Testis (tissue), 3 donors: ENCODE measurements around the gene SERPIND1. TPM values are rescaled to one million over a fixed set of nuclear protein-coding genes. Genes with fewer than 3 reads are reported as not detected.

ENCODE experiments used
- DNase-seq: peaks from one replicate; pipeline ENCODE4 v3.0.0-alpha.2; 2019
- H3K27ac ChIP-seq, 2 donors: fragments of 200-600 bp; sonication (generic); one replicate each; pipeline ENCODE4 v1.5.1; 2019
- H3K27me3 ChIP-seq: fragments of 200-600 bp; sonication (generic); one replicate; pipeline ENCODE4 v1.5.1; 2019
- H3K36me3 ChIP-seq: fragments of 200-600 bp; sonication (generic); one replicate; pipeline ENCODE4 v1.5.1; 2017; ENCODE audit warnings: low read depth; ENCODE audit errors: missing control alignments
- H3K4me1 ChIP-seq: fragments of 200-600 bp; sonication (generic); one replicate; pipeline ENCODE4 v1.5.1; 2019
- H3K4me3 ChIP-seq, 2 donors: fragments of 200-600 bp; sonication (generic); one replicate each; pipeline ENCODE4 v1.5.1; 2017 to 2019
- H3K9me3 ChIP-seq: fragments of 200-600 bp; sonication (generic); one replicate; pipeline ENCODE4 v1.5.1; 2017
- POLR2A ChIP-seq: fragments of 450-650 bp; IDR thresholded peaks from one replicate; pipeline ENCODE4 v1.6.1; 2017; ENCODE audit warnings: antibody characterized with exemption, mild to moderate bottlenecking, moderate library complexity
- WGBS, 2 donors: methylation state at CpG; one replicate each; pipeline ENCODE4 v1.1.5; 2018; 5-methylcytosine and 5-hydroxymethylcytosine counted together
- intact Hi-C: fragments of 100-400 bp; cut with DNase I; formaldehyde crosslinking; loops from one replicate; pipeline ENCODE4 v1.15.1; 2023; ENCODE audit warnings: low total_unique reads
- polyA plus RNA-seq: library from polyadenylated mRNA; stranded (reverse); fragments of 350-450 nt; fragmentation: Illumina TruSeq; extraction: RNeasy Lipid Tissue Mini Kit (QIAGEN cat#74804); gene quantifications from one replicate; pipeline ENCODE4 v1.2.3, GENCODE V29; 2014; ENCODE audit warnings: low read depth, low replicate concordance; ENCODE audit not compliant: insufficient read depth
- total RNA-seq, 2 donors: library from RNA; depleted of rRNA; stranded (reverse); fragments of >200 nt; gene quantifications; one replicate each; pipeline ENCODE4 v1.2.3, GENCODE V29; 2016
- TF ChIP-seq, protein P1 (sequence below), 3 experiments: fragments of 450-650 bp in 2 of 3; fragments of 200-600 bp in 1 of 3; sonication (generic) in 1 of 3; IDR thresholded peaks; one replicate each; pipeline ENCODE4 v1.5.1; 2016 to 2019; ENCODE audit warnings: antibody characterized with exemption in 3 of 3, mild to moderate bottlenecking in 2 of 3, moderate library complexity in 1 of 3

Gene SERPIND1
- total and polyA plus RNA-seq, 3 donors from 2014 or later = 0.16 to 0.78 (median 0.25) TPM

DNA sequence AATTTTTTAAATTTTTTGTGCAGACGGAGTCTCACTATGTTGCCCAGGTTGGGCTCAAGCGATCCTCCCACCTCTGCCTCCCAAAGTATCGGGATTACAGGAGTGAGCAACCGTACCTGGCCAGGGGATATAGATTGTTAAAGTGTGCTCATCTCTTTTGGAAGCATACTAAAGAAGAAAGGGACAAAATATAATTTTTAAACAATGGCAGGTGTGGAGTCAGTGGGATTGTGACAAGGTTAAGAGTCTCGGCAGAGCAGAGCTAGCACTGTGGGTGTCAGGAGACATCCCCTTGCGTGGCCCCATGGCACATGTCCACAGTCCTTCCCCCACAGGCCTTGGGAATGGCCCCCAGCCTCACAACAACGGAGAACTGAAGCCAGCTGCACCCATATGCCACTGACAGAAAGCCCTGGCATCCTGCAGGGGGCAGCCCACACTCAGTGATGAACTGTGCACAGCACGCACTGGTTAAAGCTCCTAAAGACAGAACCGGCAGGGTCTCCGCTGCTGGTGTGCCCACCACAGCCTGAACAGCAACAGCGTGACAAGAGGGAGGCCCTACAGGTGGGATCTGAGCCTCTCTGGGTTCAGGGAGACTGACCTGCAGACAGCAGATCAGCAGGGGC lies 29.9 kb downstream of the SERPIND1 start:
- H3K9me3 ChIP-seq = no peaks in the 10 kb centered on the region
- H3K27ac ChIP-seq = no peak overlapping the region
- no peaks in the 10 kb centered on the region for H3K4me1 ChIP-seq
- H3K36me3 ChIP-seq = no peaks in the 10 kb centered on the region
- TF ChIP-seq, protein P1, sequence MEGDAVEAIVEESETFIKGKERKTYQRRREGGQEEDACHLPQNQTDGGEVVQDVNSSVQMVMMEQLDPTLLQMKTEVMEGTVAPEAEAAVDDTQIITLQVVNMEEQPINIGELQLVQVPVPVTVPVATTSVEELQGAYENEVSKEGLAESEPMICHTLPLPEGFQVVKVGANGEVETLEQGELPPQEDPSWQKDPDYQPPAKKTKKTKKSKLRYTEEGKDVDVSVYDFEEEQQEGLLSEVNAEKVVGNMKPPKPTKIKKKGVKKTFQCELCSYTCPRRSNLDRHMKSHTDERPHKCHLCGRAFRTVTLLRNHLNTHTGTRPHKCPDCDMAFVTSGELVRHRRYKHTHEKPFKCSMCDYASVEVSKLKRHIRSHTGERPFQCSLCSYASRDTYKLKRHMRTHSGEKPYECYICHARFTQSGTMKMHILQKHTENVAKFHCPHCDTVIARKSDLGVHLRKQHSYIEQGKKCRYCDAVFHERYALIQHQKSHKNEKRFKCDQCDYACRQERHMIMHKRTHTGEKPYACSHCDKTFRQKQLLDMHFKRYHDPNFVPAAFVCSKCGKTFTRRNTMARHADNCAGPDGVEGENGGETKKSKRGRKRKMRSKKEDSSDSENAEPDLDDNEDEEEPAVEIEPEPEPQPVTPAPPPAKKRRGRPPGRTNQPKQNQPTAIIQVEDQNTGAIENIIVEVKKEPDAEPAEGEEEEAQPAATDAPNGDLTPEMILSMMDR (IDR thresholded peaks at IDR 0.05) = peak in 2 of 3 experiments; percentile 14 to 39
- TF ChIP-seq POLR2A = no peak
- no peak overlapping the region for H3K4me3 ChIP-seq
- DNase-seq = peak; percentile 60
- 71 to 81% methylated on average over 7 to 11 of the region's 11 CpGs for WGBS, 2 donors
- intact Hi-C loops = no loop called here
- no peaks in the 10 kb centered on the region for H3K27me3 ChIP-seq

DNA sequence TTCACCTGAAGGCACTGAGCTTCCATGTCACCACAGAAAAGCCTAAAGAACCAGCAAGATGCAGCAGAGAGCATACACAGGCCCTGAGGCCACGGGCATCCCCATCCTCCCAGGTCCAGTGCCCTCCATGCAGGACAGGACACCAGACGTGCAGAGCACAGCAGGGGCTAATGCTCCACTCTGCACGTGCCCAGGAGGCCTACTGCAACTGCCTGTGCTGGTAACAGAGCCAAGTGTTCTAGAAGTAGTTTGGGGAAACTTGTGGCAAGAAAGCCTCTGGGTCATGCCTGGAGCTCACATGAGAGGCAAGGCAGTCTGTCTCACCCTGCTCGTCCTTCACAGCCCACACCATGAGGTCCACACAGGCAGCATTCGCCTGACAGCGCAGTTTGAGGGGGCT lies 30.7 kb downstream of the SERPIND1 start:
- no peak for DNase-seq
- no peak overlapping the region for H3K27ac ChIP-seq
- 84 to 91% methylated on average over 3 to 6 of the region's 6 CpGs for WGBS, 2 donors
- intact Hi-C loops = no loop called here
- H3K27me3 ChIP-seq = no peaks in the 10 kb centered on the region
- TF ChIP-seq POLR2A = no peak
- TF ChIP-seq, protein P1 (IDR thresholded peaks at IDR 0.05) = no peak
- peaks cover 3% of the 10 kb centered on the region for H3K36me3 ChIP-seq
- no peaks in the 10 kb centered on the region for H3K4me1 ChIP-seq
- H3K9me3 ChIP-seq = no peaks in the 10 kb centered on the region
- H3K4me3 ChIP-seq = no peak overlapping the region

DNA sequence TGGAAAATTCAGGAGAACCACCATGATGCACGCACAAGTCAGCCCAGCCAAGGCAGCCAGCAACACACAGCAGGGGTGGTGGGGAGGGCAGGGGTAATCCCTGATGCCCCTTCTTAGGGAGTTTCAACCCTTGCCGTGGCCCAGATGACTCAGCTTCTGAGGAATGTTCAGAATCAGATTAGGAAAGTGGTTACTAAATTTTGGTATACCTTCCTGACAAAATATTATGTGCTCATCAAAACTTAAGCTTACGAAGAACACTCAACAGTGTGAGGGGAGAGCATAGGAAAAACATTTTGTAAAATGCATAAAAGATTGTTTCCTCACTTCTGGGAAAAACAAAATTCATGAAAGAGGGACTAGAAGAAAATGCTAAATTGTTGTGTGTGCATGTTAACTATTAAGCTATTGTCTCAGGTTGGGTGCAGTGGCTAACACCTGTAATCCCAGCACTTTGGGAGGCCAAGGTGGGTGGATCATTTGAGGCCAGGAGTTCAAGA lies 32.1 kb downstream of the SERPIND1 start:
- DNase-seq = no peak
- H3K4me1 ChIP-seq = no peaks in the 10 kb centered on the region
- no peaks in the 10 kb centered on the region for H3K9me3 ChIP-seq
- intact Hi-C loops = no loop called here
- TF ChIP-seq POLR2A = no peak
- TF ChIP-seq, protein P1 (IDR thresholded peaks at IDR 0.05) = no peak
- 76 to 88% methylated on average over 3 of the region's 3 CpGs for WGBS, 2 donors
- H3K36me3 ChIP-seq = peaks cover 3% of the 10 kb centered on the region
- H3K27ac ChIP-seq = no peak overlapping the region
- no peaks in the 10 kb centered on the region for H3K27me3 ChIP-seq
- no peak overlapping the region for H3K4me3 ChIP-seq

DNA sequence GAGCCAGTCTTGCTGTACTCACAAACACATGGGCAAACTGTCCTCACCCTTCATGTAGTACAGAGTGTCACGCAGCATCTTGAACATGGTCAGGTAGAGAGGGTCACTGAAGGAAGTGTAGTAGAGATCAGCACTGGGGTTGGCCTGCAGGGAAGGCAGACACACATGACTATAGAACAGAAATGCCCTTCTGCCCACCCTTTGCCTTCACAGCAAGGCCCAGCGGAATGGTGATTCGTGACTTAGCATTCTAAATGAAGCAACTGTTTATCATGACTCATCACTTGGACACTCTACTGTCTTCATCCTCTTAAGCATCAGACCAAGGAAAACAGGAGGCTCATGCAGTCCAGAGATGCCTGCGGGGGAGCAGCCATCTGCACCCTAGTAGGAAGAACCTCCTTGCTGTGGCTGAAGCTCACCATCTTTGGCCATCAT lies 33.4 kb downstream of the SERPIND1 start:
- no peak for DNase-seq
- H3K9me3 ChIP-seq = no peaks in the 10 kb centered on the region
- H3K27me3 ChIP-seq = no peaks in the 10 kb centered on the region
- intact Hi-C loops = no loop called here
- H3K4me3 ChIP-seq = no peak overlapping the region
- no peaks in the 10 kb centered on the region for H3K4me1 ChIP-seq
- WGBS, 2 donors = 91 to 96% methylated on average over 4 of the region's 4 CpGs
- H3K27ac ChIP-seq = no peak overlapping the region
- H3K36me3 ChIP-seq = peaks cover 3% of the 10 kb centered on the region
- TF ChIP-seq, protein P1 (IDR thresholded peaks at IDR 0.05) = no peak

DNA sequence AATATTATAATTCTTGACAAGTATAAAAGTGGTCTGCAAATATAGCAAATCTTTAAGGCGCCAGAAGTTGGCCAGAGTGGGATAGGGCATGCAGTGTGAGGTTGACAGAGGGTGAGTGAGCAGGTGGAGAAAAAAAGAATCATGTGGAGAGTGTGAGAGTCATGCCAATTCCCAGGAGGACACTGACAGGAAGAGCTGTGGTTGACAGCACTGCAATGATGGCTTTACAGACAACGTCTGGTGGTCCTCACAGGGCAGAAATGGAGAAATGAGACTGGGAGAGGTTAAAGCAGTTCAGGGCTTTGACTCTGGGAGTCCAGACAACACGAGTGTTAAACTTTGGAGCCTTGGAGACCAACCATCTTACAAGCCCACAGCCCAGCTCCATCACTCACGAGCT lies 34.9 kb downstream of the SERPIND1 start:
- 77 to 91% methylated on average over 4 of the region's 4 CpGs for WGBS, 2 donors
- DNase-seq = no peak
- intact Hi-C loops = no loop called here
- H3K36me3 ChIP-seq = peaks cover 3% of the 10 kb centered on the region
- no peaks in the 10 kb centered on the region for H3K9me3 ChIP-seq
- TF ChIP-seq, protein P1 (IDR thresholded peaks at IDR 0.05) = no peak
- TF ChIP-seq POLR2A = no peak
- H3K4me3 ChIP-seq = no peak overlapping the region
- H3K27ac ChIP-seq = no peak overlapping the region
- no peaks in the 10 kb centered on the region for H3K27me3 ChIP-seq
- H3K4me1 ChIP-seq = no peaks in the 10 kb centered on the region
